Esophagus squamous epithelium (tissue), 4 donors: ENCODE measurements around the gene UGT1A5.

Experiments used
- CTCF ChIP-seq, 6 experiments: fragments of 450-650 bp in 4 of 6; fragments of 200-600 bp in 2 of 6; sonication (generic) in 2 of 6; IDR thresholded peaks; one replicate each; pipeline ENCODE4 v1.5.1; 2016 to 2019; ENCODE audit warnings: antibody characterized with exemption in 6 of 6, mild to moderate bottlenecking in 4 of 6, moderate library complexity in 4 of 6
- POLR2A ChIP-seq, 4 donors: fragments of 450-650 bp; IDR thresholded peaks; one replicate each; pipeline ENCODE4 v1.6.1; 2017; ENCODE audit warnings: antibody characterized with exemption in 4 of 4, mild to moderate bottlenecking in 4 of 4, moderate library complexity in 3 of 4

- TF ChIP-seq CTCF (IDR thresholded peaks at IDR 0.05) (no peak), POLR2A (IDR thresholded peaks at IDR 0.05) (no peak)
Observed at GRCh38 chr2:233791883-233792329, 79.2 kb downstream of the UGT1A5 start.
